ENCODE results near the gene IDUA. TPM values are rescaled to one million over a fixed set of nuclear protein-coding genes. Genes with fewer than 3 reads are reported as not detected.

The IDUA gene
- total and polyA plus RNA-seq, 10 of the 15 experiments (the other 5 are each of a cell fraction or from before 2014, with no cell fraction given), result 0.05 to 7.6 (median 1.4) TPM; not detected in 1

DNA sequence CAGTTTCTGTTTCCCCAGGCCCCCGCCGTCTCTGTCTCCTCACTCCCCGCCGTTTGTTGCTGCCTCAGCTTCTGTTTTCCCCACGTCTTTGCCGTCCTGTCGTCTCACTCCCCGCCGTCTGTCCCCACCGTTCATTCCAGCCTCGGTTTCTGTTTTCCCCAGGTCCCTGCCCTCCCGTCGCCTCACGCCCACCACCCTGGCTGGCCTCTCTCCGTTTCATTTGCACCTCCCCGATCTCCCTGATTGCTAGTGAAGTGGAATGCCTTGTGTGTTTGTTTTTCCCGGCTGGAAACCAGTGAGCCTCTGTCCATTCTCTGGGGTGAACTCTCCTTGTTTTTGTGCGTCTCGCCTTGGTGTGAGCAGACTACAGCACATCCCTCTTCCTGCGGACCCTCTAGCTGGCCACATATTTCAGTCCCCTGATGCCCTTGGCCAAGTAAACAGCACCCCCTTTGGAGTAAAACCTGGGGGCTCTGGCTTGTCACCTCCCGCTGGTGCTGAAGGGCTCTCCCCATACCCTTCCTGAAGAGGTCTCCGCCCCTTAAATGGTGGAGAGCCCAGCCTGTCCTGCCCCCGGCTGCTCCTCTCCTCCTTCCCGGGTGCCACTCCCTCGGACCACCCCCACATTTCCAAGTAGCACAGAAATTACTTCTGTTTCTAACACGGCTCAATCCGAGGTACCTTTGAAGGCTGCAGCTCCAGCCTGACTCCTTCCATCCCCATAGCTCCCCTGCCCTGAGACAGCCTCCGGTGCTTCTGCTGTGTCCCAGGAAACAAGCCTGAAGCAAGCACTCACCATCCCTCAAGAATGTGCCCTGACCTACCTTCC, 41.4 kb upstream of the IDUA start:
- DNase-seq (ENCODE audit: low read depth, low spot score) (no peak), ATAC-seq (no peak), FAIRE-seq (no peak)
- Histone ChIP-seq H3K36me3 (ENCODE audit: control insufficient read depth in 2 of 2, insufficient read depth in 2 of 2, low read length in 1 of 2) (no peaks in the 10 kb centered on the region), H3K27ac (ENCODE audit: control insufficient read depth, insufficient read depth) (no peak overlapping the region), H3K4me1 (ENCODE audit: control insufficient read depth, insufficient read depth, low read length) (no peaks in the 10 kb centered on the region), H3K9me3 (replicated peaks; ENCODE audit: control insufficient read depth, insufficient read depth, low read length) (no peaks in the 10 kb centered on the region), H3K4me3 (no peak overlapping the region), H4K20me1 (ENCODE audit: control insufficient read depth, insufficient read depth) (no peaks in the 10 kb centered on the region), H3K79me2 (ENCODE audit: control insufficient read depth, insufficient read depth, low read length) (no peaks in the 10 kb centered on the region), H3K27me3 (replicated peaks in 1 of 2; ENCODE audit: control insufficient read depth in 2 of 2, insufficient read depth in 2 of 2, low read length in 1 of 2) (no peaks in the 10 kb centered on the region), H3K4me2 (ENCODE audit: control insufficient read depth, insufficient read depth) (no peak overlapping the region), H2AFZ (ENCODE audit: control insufficient read depth, low read depth, low read length) (no peak overlapping the region), H3K9ac (ENCODE audit: control insufficient read depth, insufficient read depth, low read length) (no peak overlapping the region)
- RAD21 ChIA-PET (ENCODE audit: unreplicated experiment), result no interaction called here
- TF ChIP-seq HDGF (IDR thresholded peaks at IDR 0.05) (no peak), KLF5 (IDR thresholded peaks at IDR 0.05; ENCODE audit: partially characterized antibody) (no peak)
- SMC1A ChIA-PET (ENCODE audit: uncharacterized antibody, unreplicated experiment), result no interaction called here
- intact Hi-C loops (cut with micrococcal nuclease; ENCODE audit: unreplicated experiment) (no loop called here), in situ Hi-C loops (cut with MboI) (no loop called here)
- BruUV-seq (replicated peaks), result no TSS peak
- 67% methylated on average over 28 of the region's 28 CpGs for WGBS (ENCODE audit: insufficient coverage, insufficient replicate concordance, low lambda C conversion rate, missing lambda C conversion rate)
- POLR2A ChIA-PET, result no interaction called here
- CTCF ChIA-PET, result no interaction called here

DNA sequence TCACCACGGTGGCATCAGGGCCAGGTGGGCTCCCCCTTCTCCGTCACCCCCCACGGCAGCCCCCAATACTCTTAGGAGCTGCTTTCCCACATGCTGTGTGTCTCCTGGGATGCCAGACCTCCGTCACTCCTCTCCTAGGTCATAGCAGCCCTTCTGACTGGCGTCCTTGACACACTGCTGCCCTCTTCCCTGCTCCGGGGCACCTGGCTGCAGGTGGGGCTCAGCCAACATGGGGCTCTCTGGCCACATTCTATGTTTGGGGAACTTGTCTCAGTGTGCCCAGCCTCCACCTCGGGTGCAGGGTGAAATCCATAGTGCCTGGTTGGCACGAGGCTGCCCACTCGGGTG, 40.8 kb upstream of the IDUA start:
- WGBS (ENCODE audit: insufficient coverage, insufficient replicate concordance, low lambda C conversion rate, missing lambda C conversion rate), result 42% methylated on average over 8 of the region's 9 CpGs
- Histone ChIP-seq H3K4me3 (no peak overlapping the region), H3K27ac (ENCODE audit: control insufficient read depth, insufficient read depth) (no peak overlapping the region), H3K4me2 (ENCODE audit: control insufficient read depth, insufficient read depth) (no peak overlapping the region), H3K9me3 (replicated peaks; ENCODE audit: control insufficient read depth, insufficient read depth, low read length) (no peaks in the 10 kb centered on the region), H3K36me3 (ENCODE audit: control insufficient read depth in 2 of 2, insufficient read depth in 2 of 2, low read length in 1 of 2) (no peaks in the 10 kb centered on the region), H2AFZ (ENCODE audit: control insufficient read depth, low read depth, low read length) (no peak overlapping the region), H3K9ac (ENCODE audit: control insufficient read depth, insufficient read depth, low read length) (no peak overlapping the region), H3K4me1 (ENCODE audit: control insufficient read depth, insufficient read depth, low read length) (no peaks in the 10 kb centered on the region), H4K20me1 (ENCODE audit: control insufficient read depth, insufficient read depth) (no peaks in the 10 kb centered on the region), H3K79me2 (ENCODE audit: control insufficient read depth, insufficient read depth, low read length) (no peaks in the 10 kb centered on the region), H3K27me3 (replicated peaks in 1 of 2; ENCODE audit: control insufficient read depth in 2 of 2, insufficient read depth in 2 of 2, low read length in 1 of 2) (no peaks in the 10 kb centered on the region)
- no peak for DNase-seq (ENCODE audit: low read depth, low spot score)
- no peak for TF ChIP-seq NFYA (IDR thresholded peaks at IDR 0.05; ENCODE audit: borderline replicate concordance, low read depth, low read length)
- TF ChIP-seq STAT1 (conservative IDR thresholded peaks at IDR 0.05), result no peak
- TF ChIP-seq YBX1 (IDR thresholded peaks at IDR 0.05), result no peak
- no peak for TF ChIP-seq CBX3 (IDR thresholded peaks at IDR 0.05; ENCODE audit: borderline replicate concordance, low read depth)
- TF ChIP-seq, protein P1, sequence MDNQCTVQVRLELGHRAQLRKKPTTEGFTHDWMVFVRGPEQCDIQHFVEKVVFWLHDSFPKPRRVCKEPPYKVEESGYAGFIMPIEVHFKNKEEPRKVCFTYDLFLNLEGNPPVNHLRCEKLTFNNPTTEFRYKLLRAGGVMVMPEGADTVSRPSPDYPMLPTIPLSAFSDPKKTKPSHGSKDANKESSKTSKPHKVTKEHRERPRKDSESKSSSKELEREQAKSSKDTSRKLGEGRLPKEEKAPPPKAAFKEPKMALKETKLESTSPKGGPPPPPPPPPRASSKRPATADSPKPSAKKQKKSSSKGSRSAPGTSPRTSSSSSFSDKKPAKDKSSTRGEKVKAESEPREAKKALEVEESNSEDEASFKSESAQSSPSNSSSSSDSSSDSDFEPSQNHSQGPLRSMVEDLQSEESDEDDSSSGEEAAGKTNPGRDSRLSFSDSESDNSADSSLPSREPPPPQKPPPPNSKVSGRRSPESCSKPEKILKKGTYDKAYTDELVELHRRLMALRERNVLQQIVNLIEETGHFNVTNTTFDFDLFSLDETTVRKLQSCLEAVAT (IDR thresholded peaks at IDR 0.05), result no peak
- no peak for TF ChIP-seq FOXM1 (IDR thresholded peaks at IDR 0.05; ENCODE audit: low read depth, low read length)
- no peak for TF ChIP-seq KLF5 (IDR thresholded peaks at IDR 0.05; ENCODE audit: partially characterized antibody)
- TF ChIP-seq, protein P2, sequence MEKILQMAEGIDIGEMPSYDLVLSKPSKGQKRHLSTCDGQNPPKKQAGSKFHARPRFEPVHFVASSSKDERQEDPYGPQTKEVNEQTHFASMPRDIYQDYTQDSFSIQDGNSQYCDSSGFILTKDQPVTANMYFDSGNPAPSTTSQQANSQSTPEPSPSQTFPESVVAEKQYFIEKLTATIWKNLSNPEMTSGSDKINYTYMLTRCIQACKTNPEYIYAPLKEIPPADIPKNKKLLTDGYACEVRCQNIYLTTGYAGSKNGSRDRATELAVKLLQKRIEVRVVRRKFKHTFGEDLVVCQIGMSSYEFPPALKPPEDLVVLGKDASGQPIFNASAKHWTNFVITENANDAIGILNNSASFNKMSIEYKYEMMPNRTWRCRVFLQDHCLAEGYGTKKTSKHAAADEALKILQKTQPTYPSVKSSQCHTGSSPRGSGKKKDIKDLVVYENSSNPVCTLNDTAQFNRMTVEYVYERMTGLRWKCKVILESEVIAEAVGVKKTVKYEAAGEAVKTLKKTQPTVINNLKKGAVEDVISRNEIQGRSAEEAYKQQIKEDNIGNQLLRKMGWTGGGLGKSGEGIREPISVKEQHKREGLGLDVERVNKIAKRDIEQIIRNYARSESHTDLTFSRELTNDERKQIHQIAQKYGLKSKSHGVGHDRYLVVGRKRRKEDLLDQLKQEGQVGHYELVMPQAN (conservative IDR thresholded peaks at IDR 0.05), result no peak
- TF ChIP-seq WRNIP1 (IDR thresholded peaks at IDR 0.05; ENCODE audit: borderline replicate concordance, low read depth, low read length), result no peak
- BruUV-seq (replicated peaks), result no TSS peak
- no peak for FAIRE-seq
- ChIA-PET SMC1A (ENCODE audit: uncharacterized antibody, unreplicated experiment) (no interaction called here), CTCF (no interaction called here), RAD21 (ENCODE audit: unreplicated experiment) (no interaction called here), POLR2A (no interaction called here)
- in situ Hi-C loops (cut with MboI), result no loop called here
- intact Hi-C loops (cut with micrococcal nuclease; ENCODE audit: unreplicated experiment), result no loop called here
- no peak for ATAC-seq

All from GM12878 (cell line).